GM21786 (cell line): ENCODE measurements around the gene SAMHD1.
"Not testable (repeated sequence)": the region's sequence is repeated elsewhere in the genome, so short reads cannot be mapped to it uniquely, and the experiment has no call there.

Source experiments
- ATAC-seq: cut with Tn5 transposase; IDR thresholded peaks from one replicate; pipeline ENCODE4 v1.9.1; 2021; ENCODE audit not compliant: unreplicated experiment

SAMHD1 gene

GRCh38 chr20:36856691-36857635, 94.5 kb downstream of the SAMHD1 start:
- no peak for ATAC-seq

- no peak for ATAC-seq
Measured at GRCh38 chr20:36856195-36856594, 95.3 kb downstream of the SAMHD1 start.

- no peak for ATAC-seq
Measured at GRCh38 chr20:36855241-36855657, 96.3 kb downstream of the SAMHD1 start.

GRCh38 chr20:36854348-36855240, 96.9 kb downstream of the SAMHD1 start:
- ATAC-seq, result no peak

- ATAC-seq, result no peak
Measured at GRCh38 chr20:36852187-36852586, 99.3 kb downstream of the SAMHD1 start.

- ATAC-seq, result no peak
Measured at GRCh38 chr20:36851490-36851889, 100.0 kb downstream of the SAMHD1 start.

GRCh38 chr20:36850759-36851158, 100.7 kb downstream of the SAMHD1 start:
- ATAC-seq, result no peak

- ATAC-seq, result no peak
Measured at GRCh38 chr20:36849333-36850065, 102.0 kb downstream of the SAMHD1 start.

- ATAC-seq, result no peak
Measured at GRCh38 chr20:36848677-36849076, 102.8 kb downstream of the SAMHD1 start.

- ATAC-seq, result no peak
Measured at GRCh38 chr20:36848078-36848660, 103.3 kb downstream of the SAMHD1 start.

- no peak for ATAC-seq
Measured at GRCh38 chr20:36847710-36848040, 103.8 kb downstream of the SAMHD1 start.

- ATAC-seq, result no peak
Measured at GRCh38 chr20:36847009-36847709, 104.3 kb downstream of the SAMHD1 start.

- peak; percentile 3 for ATAC-seq
Measured at GRCh38 chr20:36845288-36845971, 106.1 kb downstream of the SAMHD1 start.

GRCh38 chr20:36841030-36841429, 110.5 kb downstream of the SAMHD1 start:
- ATAC-seq, result not testable (repeated sequence)
